ENCODE results near the gene PFN1. TPM values are rescaled to one million over a fixed set of nuclear protein-coding genes. Genes with fewer than 3 reads are reported as not detected.
"Not testable (repeated sequence)": the region's sequence is repeated elsewhere in the genome, so short reads cannot be mapped to it uniquely, and the experiment has no call there.

PFN1 gene
- total RNA-seq, 1 donor from 2014 or later, result 1,484 TPM

DNA sequence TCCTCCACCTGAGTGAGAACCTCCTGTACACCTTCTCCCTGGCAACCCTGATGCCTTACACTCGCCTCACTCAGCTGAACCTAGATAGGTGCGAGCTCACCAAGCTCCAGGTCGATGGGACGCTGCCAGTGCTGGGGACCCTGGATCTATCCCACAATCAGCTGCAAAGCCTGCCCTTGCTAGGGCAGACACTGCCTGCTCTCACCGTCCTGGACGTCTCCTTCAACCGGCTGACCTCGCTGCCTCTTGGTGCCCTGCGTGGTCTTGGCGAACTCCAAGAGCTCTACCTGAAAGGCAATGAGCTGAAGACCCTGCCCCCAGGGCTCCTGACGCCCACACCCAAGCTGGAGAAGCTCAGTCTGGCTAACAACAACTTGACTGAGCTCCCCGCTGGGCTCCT is 15.6 kb downstream of the PFN1 start:
- TF ChIP-seq, protein P1, sequence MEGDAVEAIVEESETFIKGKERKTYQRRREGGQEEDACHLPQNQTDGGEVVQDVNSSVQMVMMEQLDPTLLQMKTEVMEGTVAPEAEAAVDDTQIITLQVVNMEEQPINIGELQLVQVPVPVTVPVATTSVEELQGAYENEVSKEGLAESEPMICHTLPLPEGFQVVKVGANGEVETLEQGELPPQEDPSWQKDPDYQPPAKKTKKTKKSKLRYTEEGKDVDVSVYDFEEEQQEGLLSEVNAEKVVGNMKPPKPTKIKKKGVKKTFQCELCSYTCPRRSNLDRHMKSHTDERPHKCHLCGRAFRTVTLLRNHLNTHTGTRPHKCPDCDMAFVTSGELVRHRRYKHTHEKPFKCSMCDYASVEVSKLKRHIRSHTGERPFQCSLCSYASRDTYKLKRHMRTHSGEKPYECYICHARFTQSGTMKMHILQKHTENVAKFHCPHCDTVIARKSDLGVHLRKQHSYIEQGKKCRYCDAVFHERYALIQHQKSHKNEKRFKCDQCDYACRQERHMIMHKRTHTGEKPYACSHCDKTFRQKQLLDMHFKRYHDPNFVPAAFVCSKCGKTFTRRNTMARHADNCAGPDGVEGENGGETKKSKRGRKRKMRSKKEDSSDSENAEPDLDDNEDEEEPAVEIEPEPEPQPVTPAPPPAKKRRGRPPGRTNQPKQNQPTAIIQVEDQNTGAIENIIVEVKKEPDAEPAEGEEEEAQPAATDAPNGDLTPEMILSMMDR (IDR thresholded peaks at IDR 0.05; ENCODE audit: insufficient read depth, low read length, poor library complexity, severe bottlenecking), result no peak
- H3K4me3 ChIP-seq (ENCODE audit: low read depth, low read length), result no peak overlapping the region
- H3K27me3 ChIP-seq (ENCODE audit: control insufficient read depth, insufficient read depth, low read length), result no peaks in the 10 kb centered on the region
- no peaks in the 10 kb centered on the region for H3K36me3 ChIP-seq (ENCODE audit: control insufficient read depth, insufficient read depth, low read length)
- DNase-seq (ENCODE audit: low read depth), result no peak

DNA sequence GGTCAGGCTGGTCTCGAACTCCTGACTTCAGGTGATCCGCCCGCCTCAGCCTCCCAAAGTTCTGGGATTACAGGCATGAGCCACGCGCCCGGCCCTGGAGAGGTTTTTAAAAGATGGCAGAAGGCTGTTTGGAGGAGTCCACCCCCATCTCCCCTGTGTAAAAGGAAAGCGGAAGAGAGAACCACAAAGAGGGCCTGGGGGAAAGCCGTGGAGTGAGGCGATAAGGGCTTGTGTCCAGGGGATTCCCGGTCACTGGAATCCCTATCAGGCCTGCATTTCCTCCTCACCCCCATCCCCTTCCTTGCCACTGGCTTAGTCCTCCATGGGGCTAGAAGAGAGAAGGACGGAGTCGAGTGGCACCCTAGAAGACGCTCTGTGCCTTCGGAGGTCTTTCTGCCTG is 16.4 kb downstream of the PFN1 start, which contains the start of gene GP1BA:
Gene GP1BA (plus strand): TSS at position 315 of the 400 bp plus-strand sequence. CDS start 328 bp downstream, outside the sequence.
- TF ChIP-seq, protein P1 (IDR thresholded peaks at IDR 0.05; ENCODE audit: insufficient read depth, low read length, poor library complexity, severe bottlenecking), result no peak
- Histone ChIP-seq H3K36me3 (ENCODE audit: control insufficient read depth, insufficient read depth, low read length) (no peaks in the 10 kb centered on the region), H3K27me3 (ENCODE audit: control insufficient read depth, insufficient read depth, low read length) (no peaks in the 10 kb centered on the region), H3K4me3 (ENCODE audit: low read depth, low read length) (no peak within 1 kb of the TSS)
- no peak for DNase-seq (ENCODE audit: low read depth)

DNA sequence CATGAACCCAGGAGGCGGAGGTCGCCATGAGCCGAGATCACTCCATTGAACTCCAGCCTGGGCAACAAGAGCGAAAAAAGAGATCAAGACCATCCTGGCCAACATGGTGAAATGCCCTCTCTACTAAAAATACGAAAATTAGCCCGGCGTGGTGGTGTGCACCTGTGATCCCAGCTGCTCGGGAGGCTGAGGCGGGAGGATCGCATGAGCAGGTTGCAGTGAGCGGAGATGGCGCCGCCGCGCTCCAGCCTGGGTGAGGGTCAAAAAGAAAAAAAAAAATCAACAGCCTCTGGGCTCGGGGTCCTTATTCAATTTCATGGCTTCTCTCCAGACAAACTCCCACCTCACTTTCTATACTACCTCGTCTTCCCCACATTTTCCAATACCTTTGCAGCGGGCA is 19.4 kb downstream of the PFN1 start:
- TF ChIP-seq, protein P1 (IDR thresholded peaks at IDR 0.05; ENCODE audit: insufficient read depth, low read length, poor library complexity, severe bottlenecking), result no peak
- DNase-seq (ENCODE audit: low read depth), result no peak
- no peaks in the 10 kb centered on the region for H3K36me3 ChIP-seq (ENCODE audit: control insufficient read depth, insufficient read depth, low read length)
- H3K4me3 ChIP-seq (ENCODE audit: low read depth, low read length), result no peak overlapping the region
- H3K27me3 ChIP-seq (ENCODE audit: control insufficient read depth, insufficient read depth, low read length), result no peaks in the 10 kb centered on the region

DNA sequence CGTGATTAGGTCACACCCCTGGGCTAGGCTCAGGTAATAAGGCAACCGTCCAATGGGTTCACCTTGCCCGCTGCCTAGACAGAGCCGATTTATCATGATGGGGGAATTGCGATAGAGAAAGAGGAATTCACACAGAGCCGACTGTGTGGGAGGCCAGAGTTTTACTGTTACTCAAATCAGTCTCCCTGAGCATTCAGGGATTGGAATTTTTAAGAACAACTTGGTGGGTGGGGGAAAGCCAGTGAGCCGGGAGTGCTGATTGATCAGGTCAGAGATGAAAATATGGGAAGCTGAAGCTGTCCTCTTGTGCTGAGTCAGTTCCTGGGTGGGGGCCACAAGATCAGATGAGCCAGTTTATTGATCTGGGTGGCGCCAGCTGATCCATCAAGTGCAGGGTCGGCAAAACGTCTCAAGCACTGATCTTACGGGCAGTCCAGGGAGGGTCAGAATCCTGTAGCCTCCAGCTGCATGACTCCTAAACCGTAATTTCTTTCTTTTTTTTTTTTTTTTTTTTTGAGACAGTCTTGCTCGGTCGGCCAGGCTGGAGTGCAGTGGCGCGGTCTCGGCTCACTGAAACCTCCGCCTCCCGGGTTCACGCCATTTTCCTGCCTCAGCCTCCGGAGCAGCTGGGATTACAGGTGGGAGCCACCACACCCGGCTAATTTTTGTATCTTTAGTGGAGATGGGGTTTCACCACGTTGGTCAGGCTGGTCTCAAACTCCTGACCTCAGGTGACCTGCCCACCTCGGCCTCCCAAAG is 21.6 kb downstream of the PFN1 start:
- not testable (repeated sequence) for H3K36me3 ChIP-seq (ENCODE audit: control insufficient read depth, insufficient read depth, low read length); H3K4me3 ChIP-seq (ENCODE audit: low read depth, low read length); H3K27me3 ChIP-seq (ENCODE audit: control insufficient read depth, insufficient read depth, low read length); DNase-seq (ENCODE audit: low read depth)

DNA sequence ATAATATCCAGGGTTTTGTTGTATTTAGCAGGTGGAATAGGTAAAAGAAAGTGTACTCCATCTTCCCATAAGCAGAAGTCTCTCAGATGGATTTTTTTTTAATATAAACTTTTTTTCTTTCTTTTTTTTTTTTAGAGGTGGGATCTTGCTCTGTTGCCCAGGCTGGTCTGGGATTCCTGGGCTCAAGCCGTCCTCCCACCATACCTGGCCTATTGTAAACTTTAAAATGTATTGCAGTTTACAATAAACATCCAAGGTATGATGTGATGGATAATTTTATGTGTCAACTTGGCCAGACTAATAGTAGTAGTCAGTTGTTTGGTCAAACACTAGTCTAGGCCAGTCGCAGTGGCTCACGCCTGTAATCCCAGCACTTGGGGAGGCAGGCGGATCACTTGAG is 27.0 kb downstream of the PFN1 start:
- TF ChIP-seq, protein P1 (IDR thresholded peaks at IDR 0.05; ENCODE audit: insufficient read depth, low read length, poor library complexity, severe bottlenecking), result no peak
- Histone ChIP-seq H3K4me3 (ENCODE audit: low read depth, low read length) (no peak overlapping the region), H3K36me3 (ENCODE audit: control insufficient read depth, insufficient read depth, low read length) (no peaks in the 10 kb centered on the region), H3K27me3 (ENCODE audit: control insufficient read depth, insufficient read depth, low read length) (no peaks in the 10 kb centered on the region)
- no peak for DNase-seq (ENCODE audit: low read depth)

DNA sequence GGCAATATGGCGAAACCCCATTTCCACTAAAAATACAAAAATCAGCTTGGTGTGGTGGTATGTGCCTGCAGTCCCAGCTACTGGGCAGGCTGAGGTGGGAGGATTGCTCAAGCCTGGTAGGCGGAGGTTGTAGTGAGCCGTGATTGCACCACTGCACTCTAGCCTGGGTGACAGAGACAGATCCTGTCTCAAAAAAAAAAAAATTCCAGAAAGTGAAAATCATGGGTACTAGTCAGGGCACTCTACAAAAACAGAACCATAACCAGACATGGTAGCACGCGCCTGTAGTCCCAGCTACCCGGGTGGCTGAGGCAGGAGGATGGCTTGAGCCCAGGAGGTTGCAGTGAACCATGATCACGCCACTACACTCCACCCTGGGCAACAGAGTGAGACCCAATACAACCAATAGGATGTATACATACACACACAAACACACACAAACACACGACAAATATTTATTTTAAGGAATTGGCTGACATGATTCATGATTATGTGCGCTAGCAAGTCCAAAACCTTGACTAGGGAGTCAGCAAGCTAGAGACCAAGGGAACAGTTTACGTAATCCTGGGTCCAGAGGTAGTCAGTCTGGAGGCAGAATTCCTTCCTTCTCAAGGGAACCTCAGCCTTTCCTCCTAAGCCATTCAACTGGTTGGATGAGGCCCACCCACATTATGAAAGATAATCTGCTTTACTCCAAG is 27.8 kb downstream of the PFN1 start:
- no peaks in the 10 kb centered on the region for H3K36me3 ChIP-seq (ENCODE audit: control insufficient read depth, insufficient read depth, low read length)
- H3K4me3 ChIP-seq (ENCODE audit: low read depth, low read length), result no peak overlapping the region
- TF ChIP-seq, protein P1 (IDR thresholded peaks at IDR 0.05; ENCODE audit: insufficient read depth, low read length, poor library complexity, severe bottlenecking), result no peak
- DNase-seq (ENCODE audit: low read depth), result no peak
- no peaks in the 10 kb centered on the region for H3K27me3 ChIP-seq (ENCODE audit: control insufficient read depth, insufficient read depth, low read length)
